ENCODE data around the gene MYL6.

Gene MYL6

DNA sequence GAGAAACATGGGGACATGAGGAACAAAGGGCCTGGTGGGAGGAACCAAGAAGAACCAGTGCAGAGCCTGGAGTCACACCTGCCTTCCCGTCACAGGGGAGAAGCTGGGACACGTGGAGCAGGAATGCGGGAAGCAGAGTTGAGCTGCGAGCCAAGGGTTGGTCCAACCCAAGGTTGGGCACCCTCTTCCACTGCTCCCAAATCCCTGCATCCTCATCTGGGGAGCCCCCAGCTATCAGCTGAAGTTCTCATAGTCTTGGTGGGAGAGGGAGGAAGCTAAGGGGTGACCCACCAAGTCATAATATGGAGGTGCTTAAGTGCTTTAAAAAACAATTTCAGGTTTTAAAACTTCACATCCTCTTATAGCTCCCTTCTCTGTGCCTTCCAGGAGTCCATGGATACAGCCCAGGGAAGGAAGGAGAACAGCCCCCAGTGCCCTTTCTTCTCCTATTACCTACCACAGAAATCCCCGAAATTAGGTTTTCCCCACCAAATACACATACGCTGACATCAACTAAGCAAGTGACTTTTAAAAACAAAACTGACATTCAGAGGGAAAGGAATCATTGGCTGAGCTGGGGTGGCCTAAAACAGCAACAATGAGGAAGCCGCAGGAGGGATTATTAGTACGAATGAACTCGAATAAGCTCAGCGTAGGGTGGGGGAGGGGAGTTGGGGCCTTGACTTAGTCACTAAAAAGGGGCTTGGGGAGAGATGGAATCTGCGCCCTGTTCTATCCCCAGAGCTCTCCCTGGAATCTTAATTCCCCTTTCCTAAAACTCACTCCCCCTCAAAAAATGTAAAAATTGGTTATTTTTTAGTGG lies 4.5 kb downstream of the MYL6 start:
- peak overlapping the region; percentile 99 for H3K27ac ChIP-seq (ENCODE audit: low read depth, low read length)
- H3K4me3 ChIP-seq (ENCODE audit: low read length): no peak overlapping the region
- H3K36me3 ChIP-seq (ENCODE audit: control insufficient read depth, insufficient read depth, low read length): peaks cover 46% of the 10 kb centered on the region
- H3K4me1 ChIP-seq (ENCODE audit: control insufficient read depth, insufficient read depth, low read length): peaks cover 19% of the 10 kb centered on the region
- no peaks in the 10 kb centered on the region for H3K27me3 ChIP-seq (ENCODE audit: control insufficient read depth, insufficient read depth, low read length)
- H3K9ac ChIP-seq (ENCODE audit: low read length): no peak overlapping the region

- Histone ChIP-seq H3K4me1 (ENCODE audit: control insufficient read depth, insufficient read depth, low read length) (peaks cover 19% of the 10 kb centered on the region), H3K27ac (ENCODE audit: low read depth, low read length) (peak overlapping the region; percentile 36), H3K27me3 (ENCODE audit: control insufficient read depth, insufficient read depth, low read length) (no peaks in the 10 kb centered on the region), H3K9ac (ENCODE audit: low read length) (no peak overlapping the region), H3K36me3 (ENCODE audit: control insufficient read depth, insufficient read depth, low read length) (peaks cover 45% of the 10 kb centered on the region), H3K4me3 (ENCODE audit: low read length) (no peak overlapping the region)
These were observed 5.6 kb downstream of the MYL6 start for GRCh38 chr12:56163533-56164344.

GRCh38 chr12:56164345-56164729 lies 6.2 kb downstream of the MYL6 start:
- peaks cover 46% of the 10 kb centered on the region for H3K36me3 ChIP-seq (ENCODE audit: control insufficient read depth, insufficient read depth, low read length)
- H3K27ac ChIP-seq (ENCODE audit: low read depth, low read length): no peak overlapping the region
- no peak overlapping the region for H3K4me3 ChIP-seq (ENCODE audit: low read length)
- peaks cover 19% of the 10 kb centered on the region for H3K4me1 ChIP-seq (ENCODE audit: control insufficient read depth, insufficient read depth, low read length)
- no peaks in the 10 kb centered on the region for H3K27me3 ChIP-seq (ENCODE audit: control insufficient read depth, insufficient read depth, low read length)
- H3K9ac ChIP-seq (ENCODE audit: low read length): no peak overlapping the region

GRCh38 chr12:56165369-56165768 lies 7.2 kb downstream of the MYL6 start:
- no peak overlapping the region for H3K9ac ChIP-seq (ENCODE audit: low read length)
- peaks cover 15% of the 10 kb centered on the region for H3K4me1 ChIP-seq (ENCODE audit: control insufficient read depth, insufficient read depth, low read length)
- peaks cover 44% of the 10 kb centered on the region for H3K36me3 ChIP-seq (ENCODE audit: control insufficient read depth, insufficient read depth, low read length)
- no peak overlapping the region for H3K4me3 ChIP-seq (ENCODE audit: low read length)
- H3K27ac ChIP-seq (ENCODE audit: low read depth, low read length): no peak overlapping the region
- H3K27me3 ChIP-seq (ENCODE audit: control insufficient read depth, insufficient read depth, low read length): no peaks in the 10 kb centered on the region

DNA sequence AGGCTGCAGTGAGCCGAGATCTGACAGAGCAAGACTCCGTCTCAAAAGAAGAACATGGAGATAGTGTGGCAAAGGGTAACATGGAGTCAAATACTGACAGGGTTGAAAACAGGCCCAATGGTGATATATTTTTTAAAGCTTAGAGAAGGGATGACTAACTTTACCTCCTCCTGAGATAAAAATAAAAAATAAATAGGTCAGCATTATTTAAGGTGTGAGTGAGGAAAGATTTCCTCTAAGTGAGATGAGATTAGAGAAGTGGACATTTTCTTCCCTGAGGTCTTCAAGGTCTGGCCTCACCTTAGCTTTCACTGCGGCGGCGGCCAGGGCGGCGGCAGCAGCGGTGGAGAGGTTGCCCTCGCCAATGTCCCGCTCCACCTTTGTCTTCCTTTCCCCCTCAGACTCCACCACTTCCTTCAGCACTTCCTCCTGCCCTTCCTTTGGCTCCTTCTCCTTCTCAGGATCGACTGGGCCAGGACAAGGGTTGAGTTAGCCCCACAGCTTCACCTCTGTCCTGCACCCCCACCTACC lies 11.1 kb downstream of the MYL6 start:
- Histone ChIP-seq H3K36me3 (ENCODE audit: control insufficient read depth, insufficient read depth, low read length) (peaks cover 40% of the 10 kb centered on the region), H3K4me1 (ENCODE audit: control insufficient read depth, insufficient read depth, low read length) (no peaks in the 10 kb centered on the region), H3K9ac (ENCODE audit: low read length) (no peak overlapping the region), H3K27ac (ENCODE audit: low read depth, low read length) (no peak overlapping the region), H3K27me3 (ENCODE audit: control insufficient read depth, insufficient read depth, low read length) (no peaks in the 10 kb centered on the region), H3K4me3 (ENCODE audit: low read length) (no peak overlapping the region)

GRCh38 chr12:56172839-56173238 lies 14.7 kb downstream of the MYL6 start:
- H3K9ac ChIP-seq (ENCODE audit: low read length): no peak overlapping the region
- H3K4me1 ChIP-seq (ENCODE audit: control insufficient read depth, insufficient read depth, low read length): no peaks in the 10 kb centered on the region
- no peak overlapping the region for H3K27ac ChIP-seq (ENCODE audit: low read depth, low read length)
- no peak overlapping the region for H3K4me3 ChIP-seq (ENCODE audit: low read length)
- peaks cover 41% of the 10 kb centered on the region for H3K36me3 ChIP-seq (ENCODE audit: control insufficient read depth, insufficient read depth, low read length)
- no peaks in the 10 kb centered on the region for H3K27me3 ChIP-seq (ENCODE audit: control insufficient read depth, insufficient read depth, low read length)

DNA sequence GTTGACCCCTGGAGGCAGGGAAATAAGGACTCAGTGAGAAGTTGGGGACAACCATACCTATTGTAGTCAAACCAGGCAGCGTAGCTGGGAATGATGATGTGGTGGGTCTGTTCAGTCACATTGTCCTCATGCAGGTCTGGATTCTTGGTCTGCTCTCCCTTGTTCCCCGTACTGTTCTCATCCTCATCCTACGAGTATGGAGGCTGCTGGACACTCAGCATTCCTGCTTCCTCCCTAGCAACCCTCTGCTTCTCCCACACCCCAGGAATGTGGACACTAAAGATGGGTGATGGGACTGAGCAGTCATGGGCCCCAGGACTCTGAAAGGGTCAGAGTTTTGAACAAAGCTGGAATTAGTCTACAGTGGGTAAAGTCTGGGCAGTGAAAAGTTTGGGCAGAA lies 20.2 kb downstream of the MYL6 start:
- peaks cover 35% of the 10 kb centered on the region for H3K36me3 ChIP-seq (ENCODE audit: control insufficient read depth, insufficient read depth, low read length)

DNA sequence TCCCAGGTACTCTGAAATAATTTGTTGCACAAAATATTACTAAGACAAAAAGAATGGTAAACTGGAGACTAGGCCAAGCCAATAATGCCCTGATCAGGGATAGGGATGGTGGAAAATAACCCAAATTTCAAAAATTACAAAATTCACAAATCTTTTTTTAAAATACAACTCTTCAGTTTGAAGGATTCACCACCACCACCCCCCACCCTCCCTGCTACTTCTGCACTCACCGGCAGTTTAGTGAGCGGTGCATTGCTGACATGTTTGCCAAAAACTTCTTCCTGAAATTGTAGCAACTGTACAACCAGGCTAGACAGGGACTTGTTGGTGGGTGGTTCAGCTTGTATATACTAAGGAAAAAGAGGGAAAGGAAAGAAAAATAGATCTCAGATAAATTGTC lies 28.8 kb downstream of the MYL6 start:
- Histone ChIP-seq H3K9ac (ENCODE audit: low read length) (no peak overlapping the region), H3K4me1 (ENCODE audit: control insufficient read depth, insufficient read depth, low read length) (peaks cover 8% of the 10 kb centered on the region), H3K27ac (ENCODE audit: low read depth, low read length) (no peak overlapping the region), H3K4me3 (ENCODE audit: low read length) (no peak overlapping the region), H3K36me3 (ENCODE audit: control insufficient read depth, insufficient read depth, low read length) (peaks cover 16% of the 10 kb centered on the region), H3K27me3 (ENCODE audit: control insufficient read depth, insufficient read depth, low read length) (no peaks in the 10 kb centered on the region)

More for the DNA sequence above, 20.2 kb downstream of the MYL6 start:
- Histone ChIP-seq H3K9ac (ENCODE audit: low read length) (no peak overlapping the region), H3K4me3 (ENCODE audit: low read length) (no peak overlapping the region), H3K4me1 (ENCODE audit: control insufficient read depth, insufficient read depth, low read length) (no peaks in the 10 kb centered on the region), H3K27ac (ENCODE audit: low read depth, low read length) (no peak overlapping the region), H3K27me3 (ENCODE audit: control insufficient read depth, insufficient read depth, low read length) (no peaks in the 10 kb centered on the region)

GRCh38 chr12:56188131-56188777 lies 30.1 kb downstream of the MYL6 start:
- peak overlapping the region; percentile 75 for H3K9ac ChIP-seq (ENCODE audit: low read length)
- H3K4me3 ChIP-seq (ENCODE audit: low read length): peak overlapping the region; percentile 85
- H3K4me1 ChIP-seq (ENCODE audit: control insufficient read depth, insufficient read depth, low read length): peaks cover 8% of the 10 kb centered on the region
- peaks cover 16% of the 10 kb centered on the region for H3K36me3 ChIP-seq (ENCODE audit: control insufficient read depth, insufficient read depth, low read length)
- no peaks in the 10 kb centered on the region for H3K27me3 ChIP-seq (ENCODE audit: control insufficient read depth, insufficient read depth, low read length)
- peak overlapping the region; percentile 85 for H3K27ac ChIP-seq (ENCODE audit: low read depth, low read length)

DNA sequence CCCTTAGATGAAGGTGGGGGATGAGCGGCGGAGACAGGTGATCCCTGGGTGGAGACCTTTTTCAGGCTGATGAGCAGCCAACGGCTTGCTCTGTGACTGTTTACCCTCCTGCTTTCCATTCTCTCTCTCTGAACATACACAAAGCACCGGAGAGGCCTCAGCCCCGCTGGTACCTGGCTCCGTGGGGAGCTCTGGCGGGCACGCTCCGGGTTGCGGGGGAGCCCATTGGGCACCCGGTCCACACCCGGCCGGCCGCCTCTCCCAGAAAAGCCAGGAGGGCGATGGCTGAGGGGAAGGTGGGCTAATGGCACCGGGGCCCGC lies 30.6 kb downstream of the MYL6 start:
- Histone ChIP-seq H3K4me1 (ENCODE audit: control insufficient read depth, insufficient read depth, low read length) (peaks cover 8% of the 10 kb centered on the region), H3K9ac (ENCODE audit: low read length) (peak overlapping the region; percentile 75), H3K27ac (ENCODE audit: low read depth, low read length) (peak overlapping the region; percentile 85), H3K4me3 (ENCODE audit: low read length) (peak overlapping the region; percentile 85), H3K27me3 (ENCODE audit: control insufficient read depth, insufficient read depth, low read length) (no peaks in the 10 kb centered on the region), H3K36me3 (ENCODE audit: control insufficient read depth, insufficient read depth, low read length) (peaks cover 13% of the 10 kb centered on the region)

DNA sequence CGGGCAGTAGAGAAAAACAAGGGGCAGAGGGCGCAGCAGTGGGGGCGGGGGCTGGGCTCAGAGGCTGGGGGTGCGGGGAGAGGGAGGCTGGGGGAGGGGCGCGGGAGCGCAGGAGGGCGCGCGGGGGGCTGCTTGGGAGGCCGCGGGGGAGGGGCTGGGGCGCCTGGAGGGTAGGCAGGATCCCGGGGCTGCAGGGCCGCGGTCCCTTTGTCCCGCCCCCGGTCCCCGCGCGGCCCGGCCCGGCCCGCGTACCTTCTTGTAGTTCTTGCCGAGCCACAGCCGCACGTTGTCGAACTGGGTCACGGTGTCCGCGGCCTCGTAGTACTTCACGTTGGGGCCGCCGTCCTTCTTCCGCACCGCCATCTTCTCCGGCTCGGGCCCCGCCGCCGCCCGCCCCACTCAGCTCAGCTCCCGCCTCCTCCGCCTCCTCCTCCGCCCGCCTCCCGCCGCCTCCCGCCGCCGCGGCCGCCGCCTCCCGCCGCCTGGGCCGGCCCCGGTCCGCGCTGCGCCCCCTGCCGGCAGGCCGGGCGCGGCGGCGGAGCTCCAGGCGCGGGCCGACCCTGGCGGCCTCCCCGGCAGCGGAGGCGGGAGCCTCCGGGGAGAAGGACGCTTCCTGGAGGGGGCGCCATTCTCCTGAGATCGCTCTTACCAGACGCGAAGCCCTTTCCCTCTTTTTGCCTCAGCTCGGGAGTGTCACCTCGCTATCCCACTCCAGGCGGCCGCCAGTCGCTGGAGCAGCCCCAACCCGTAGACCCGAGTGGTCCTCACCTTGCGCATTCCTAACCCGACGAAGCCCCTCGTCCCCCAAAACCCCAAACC lies 31.1 kb downstream of the MYL6 start, which contains the start of gene SMARCC2:
Gene SMARCC2 (minus strand): TSS at position 385 of the 819 bp plus-strand sequence. CDS start 22 bp downstream, at position 363.
- Histone ChIP-seq H3K27me3 (ENCODE audit: control insufficient read depth, insufficient read depth, low read length) (no peaks in the 10 kb centered on the region), H3K9ac (ENCODE audit: low read length) (peak within 1 kb of the TSS; percentile 75), H3K27ac (ENCODE audit: low read depth, low read length) (peak within 1 kb of the TSS; percentile 85), H3K4me3 (ENCODE audit: low read length) (peak within 1 kb of the TSS; percentile 85), H3K36me3 (ENCODE audit: control insufficient read depth, insufficient read depth, low read length) (peaks cover 7% of the 10 kb centered on the region), H3K4me1 (ENCODE audit: control insufficient read depth, insufficient read depth, low read length) (peaks cover 8% of the 10 kb centered on the region)

All from rectal smooth muscle tissue (tissue), 1 donor.